Effector memory CD4-positive, alpha-beta T cell (primary cell): ENCODE measurements around the gene LRIG3.

Experiments used
- DNase-seq, 3 donors: peaks; one replicate each; pipeline ENCODE4 v3.0.0-alpha.2; 2020
- H3K27ac ChIP-seq: 2 replicates; pipeline ENCODE4 v1.7.0; 2013; ENCODE audit warnings: mild to moderate bottlenecking, low read length, moderate library complexity; ENCODE audit not compliant: insufficient read depth, poor library complexity, severe bottlenecking
- H3K27me3 ChIP-seq: replicated peaks from 2 replicates; pipeline ENCODE4 v1.7.0; 2013; ENCODE audit warnings: mild to moderate bottlenecking, low read length; ENCODE audit not compliant: insufficient read depth, control insufficient read depth, poor library complexity, severe bottlenecking
- H3K36me3 ChIP-seq: 2 replicates; pipeline ENCODE4 v1.7.0; 2013; ENCODE audit warnings: mild to moderate bottlenecking, low read length, moderate library complexity; ENCODE audit not compliant: control insufficient read depth, insufficient read depth
- H3K4me1 ChIP-seq: 2 replicates; pipeline ENCODE4 v1.7.0; 2013; ENCODE audit warnings: low read length, mild to moderate bottlenecking; ENCODE audit not compliant: control insufficient read depth, insufficient read depth, poor library complexity, severe bottlenecking
- H3K4me3 ChIP-seq: 2 replicates; pipeline ENCODE4 v1.7.0; 2013; ENCODE audit warnings: low read length, low read depth, mild to moderate bottlenecking; ENCODE audit not compliant: insufficient read depth, poor library complexity, severe bottlenecking
- H3K9me3 ChIP-seq: 2 replicates; pipeline ENCODE4 v1.7.0; 2013; ENCODE audit warnings: mild to moderate bottlenecking, low read length, moderate library complexity; ENCODE audit not compliant: control insufficient read depth
- total RNA-seq, 3 donors: gene quantifications; one replicate each; lab custom pipeline; 2026; lab: John Stamatoyannopoulos, UW

LRIG3 gene
- total RNA-seq, result 0 reads per million in 3 donors

GRCh38 chr12:58920102-58920960 is at the start of gene LRIG3:
TSS of gene LRIG3 (minus strand) at chr12:58920504. CDS start at chr12:58920235, 269 bp downstream.
- no peaks in the 10 kb centered on the region for H3K9me3 ChIP-seq
- H3K4me1 ChIP-seq, result no peaks in the 10 kb centered on the region
- H3K27ac ChIP-seq, result no peak within 1 kb of the TSS
- no peaks in the 10 kb centered on the region for H3K36me3 ChIP-seq
- H3K4me3 ChIP-seq, result peak within 1 kb of the TSS; percentile 22
- H3K27me3 ChIP-seq, result peaks cover 3% of the 10 kb centered on the region
- DNase-seq, result no peak

- no peak overlapping the region for H3K4me3 ChIP-seq
- no peaks in the 10 kb centered on the region for H3K36me3 ChIP-seq
- no peaks in the 10 kb centered on the region for H3K27me3 ChIP-seq
- DNase-seq, result no peak
- no peaks in the 10 kb centered on the region for H3K9me3 ChIP-seq
- no peak overlapping the region for H3K27ac ChIP-seq
- no peaks in the 10 kb centered on the region for H3K4me1 ChIP-seq
Observed at GRCh38 chr12:58969237-58969636, 48.9 kb upstream of the LRIG3 start.

GRCh38 chr12:58967561-58967960 is 47.3 kb upstream of the LRIG3 start:
- Histone ChIP-seq H3K4me1 (no peaks in the 10 kb centered on the region), H3K27ac (no peak overlapping the region), H3K27me3 (no peaks in the 10 kb centered on the region), H3K9me3 (no peaks in the 10 kb centered on the region), H3K4me3 (no peak overlapping the region), H3K36me3 (no peaks in the 10 kb centered on the region)
- DNase-seq, result no peak

GRCh38 chr12:58966939-58967338 is 46.6 kb upstream of the LRIG3 start:
- no peaks in the 10 kb centered on the region for H3K4me1 ChIP-seq
- no peaks in the 10 kb centered on the region for H3K9me3 ChIP-seq
- H3K27me3 ChIP-seq, result no peaks in the 10 kb centered on the region
- H3K27ac ChIP-seq, result no peak overlapping the region
- DNase-seq, result no peak
- H3K4me3 ChIP-seq, result no peak overlapping the region
- H3K36me3 ChIP-seq, result no peaks in the 10 kb centered on the region

GRCh38 chr12:58965568-58965967 is 45.3 kb upstream of the LRIG3 start:
- no peak overlapping the region for H3K4me3 ChIP-seq
- H3K4me1 ChIP-seq, result no peaks in the 10 kb centered on the region
- H3K27me3 ChIP-seq, result no peaks in the 10 kb centered on the region
- DNase-seq, result no peak
- no peak overlapping the region for H3K27ac ChIP-seq
- H3K36me3 ChIP-seq, result no peaks in the 10 kb centered on the region
- no peaks in the 10 kb centered on the region for H3K9me3 ChIP-seq

- Histone ChIP-seq H3K9me3 (no peaks in the 10 kb centered on the region), H3K27me3 (no peaks in the 10 kb centered on the region), H3K36me3 (no peaks in the 10 kb centered on the region), H3K27ac (no peak overlapping the region), H3K4me3 (no peak overlapping the region), H3K4me1 (no peaks in the 10 kb centered on the region)
- no peak for DNase-seq
Observed at GRCh38 chr12:58963844-58964243, 43.5 kb upstream of the LRIG3 start.

GRCh38 chr12:58961906-58962305 is 41.6 kb upstream of the LRIG3 start:
- Histone ChIP-seq H3K4me3 (no peak overlapping the region), H3K36me3 (no peaks in the 10 kb centered on the region), H3K9me3 (no peaks in the 10 kb centered on the region), H3K27ac (no peak overlapping the region), H3K27me3 (no peaks in the 10 kb centered on the region), H3K4me1 (no peaks in the 10 kb centered on the region)
- DNase-seq, result no peak

- no peak for DNase-seq
- Histone ChIP-seq H3K4me1 (no peaks in the 10 kb centered on the region), H3K36me3 (no peaks in the 10 kb centered on the region), H3K9me3 (no peaks in the 10 kb centered on the region), H3K27ac (no peak overlapping the region), H3K27me3 (no peaks in the 10 kb centered on the region), H3K4me3 (no peak overlapping the region)
Observed at GRCh38 chr12:58961166-58961565, 40.9 kb upstream of the LRIG3 start.

- Histone ChIP-seq H3K36me3 (no peaks in the 10 kb centered on the region), H3K4me1 (no peaks in the 10 kb centered on the region), H3K27me3 (no peaks in the 10 kb centered on the region), H3K4me3 (no peak overlapping the region), H3K27ac (no peak overlapping the region), H3K9me3 (no peaks in the 10 kb centered on the region)
- no peak for DNase-seq
Observed at GRCh38 chr12:58959639-58960300, 39.5 kb upstream of the LRIG3 start.

GRCh38 chr12:58957298-58957697 is 37.0 kb upstream of the LRIG3 start:
- Histone ChIP-seq H3K4me1 (no peaks in the 10 kb centered on the region), H3K36me3 (no peaks in the 10 kb centered on the region), H3K9me3 (no peaks in the 10 kb centered on the region), H3K4me3 (no peak overlapping the region), H3K27me3 (no peaks in the 10 kb centered on the region), H3K27ac (no peak overlapping the region)
- no peak for DNase-seq
